ENCODE data around the gene RC3H2.
"Not testable (repeated sequence)": the region's sequence is repeated elsewhere in the genome, so short reads cannot be mapped to it uniquely, and the experiment has no call there.

RC3H2 gene

DNA sequence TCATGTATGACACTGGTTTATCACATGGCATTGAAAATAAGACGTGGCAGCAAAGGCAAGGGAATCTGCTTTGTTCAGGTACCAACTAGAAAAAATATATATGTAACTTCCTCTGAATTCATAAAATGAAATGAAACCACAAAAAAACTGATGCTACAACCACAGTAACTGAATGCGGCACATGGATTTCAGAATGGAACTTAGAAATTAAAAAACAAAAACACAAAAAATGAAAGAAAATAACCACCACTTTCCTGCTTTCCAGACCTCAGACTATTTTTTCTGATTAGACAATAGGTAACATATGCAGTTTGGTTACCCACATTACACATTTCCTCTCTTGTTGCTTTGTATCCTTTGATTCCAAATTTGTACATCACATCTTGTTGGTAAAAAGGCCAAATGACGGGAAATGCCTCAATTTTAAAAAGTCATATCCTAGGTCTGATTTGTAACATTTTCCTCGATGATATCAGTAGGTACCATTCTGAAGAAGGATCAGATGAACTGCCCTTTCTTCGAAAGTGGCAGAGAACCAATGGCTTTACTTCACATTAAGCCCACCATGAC, 58.7 kb downstream of the RC3H2 start:
- DNase-seq (ENCODE audit: low spot score) = no peak

DNA sequence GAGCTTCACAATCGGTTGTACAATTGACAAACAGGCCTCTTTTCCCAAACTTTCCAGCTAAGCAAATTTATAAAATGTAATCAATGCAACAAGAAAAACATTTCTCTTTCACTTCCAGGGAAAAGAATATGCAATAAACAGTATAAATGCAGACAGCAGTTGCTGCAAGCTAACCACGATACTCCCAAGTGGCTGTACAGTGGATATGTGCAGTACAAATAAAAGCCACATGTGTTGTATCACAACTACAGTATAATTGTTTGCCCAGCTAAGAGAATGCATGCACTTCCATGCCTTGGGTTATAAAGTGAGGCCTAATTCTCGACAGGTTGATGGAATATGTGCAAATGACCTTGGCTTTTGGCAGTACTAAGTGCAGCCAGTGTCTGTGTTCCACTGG, 60.0 kb downstream of the RC3H2 start:
- DNase-seq (ENCODE audit: low spot score) = no peak

DNA sequence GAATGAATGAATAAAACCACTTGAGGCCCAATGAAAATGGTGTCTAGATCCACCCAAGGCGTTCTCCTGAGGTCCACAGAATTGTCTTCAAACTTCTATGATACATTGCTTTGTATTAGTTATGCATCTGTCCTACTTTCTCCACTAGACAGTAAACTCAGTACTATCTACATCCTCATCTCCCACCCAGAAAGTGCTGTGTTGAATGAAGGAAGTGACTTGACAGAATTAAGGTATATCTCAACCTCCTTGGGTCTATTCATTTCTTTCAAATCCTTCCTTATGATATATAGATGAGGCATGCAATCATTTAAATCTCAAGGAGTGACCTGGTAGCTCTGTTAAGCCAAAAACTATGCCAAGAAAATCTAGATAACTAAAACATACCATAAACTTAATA, 61.0 kb downstream of the RC3H2 start:
- DNase-seq (ENCODE audit: low spot score) = no peak

DNA sequence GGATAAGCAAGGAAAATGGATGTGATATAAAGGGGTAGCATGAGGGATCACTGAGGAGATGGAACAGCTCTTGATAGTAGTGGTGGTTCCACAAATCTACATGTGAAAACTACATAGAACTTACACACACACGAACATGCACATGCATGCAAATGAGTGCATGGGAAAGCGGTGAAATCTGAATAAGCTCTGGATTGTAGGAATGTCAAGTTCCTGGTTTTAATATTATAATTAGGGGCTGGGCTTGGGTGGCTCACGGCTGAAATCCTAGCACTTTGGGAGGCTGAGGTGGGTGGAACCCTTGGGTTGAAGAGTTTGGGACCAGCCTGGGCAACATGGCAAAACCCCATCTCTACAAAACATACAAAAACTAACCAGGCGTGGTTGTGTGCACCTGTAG, 63.7 kb downstream of the RC3H2 start:
- no peak for DNase-seq (ENCODE audit: low spot score)

GRCh38 chr9:122838441-122838840, 66.7 kb downstream of the RC3H2 start:
- DNase-seq (ENCODE audit: low spot score) = not testable (repeated sequence)

DNA sequence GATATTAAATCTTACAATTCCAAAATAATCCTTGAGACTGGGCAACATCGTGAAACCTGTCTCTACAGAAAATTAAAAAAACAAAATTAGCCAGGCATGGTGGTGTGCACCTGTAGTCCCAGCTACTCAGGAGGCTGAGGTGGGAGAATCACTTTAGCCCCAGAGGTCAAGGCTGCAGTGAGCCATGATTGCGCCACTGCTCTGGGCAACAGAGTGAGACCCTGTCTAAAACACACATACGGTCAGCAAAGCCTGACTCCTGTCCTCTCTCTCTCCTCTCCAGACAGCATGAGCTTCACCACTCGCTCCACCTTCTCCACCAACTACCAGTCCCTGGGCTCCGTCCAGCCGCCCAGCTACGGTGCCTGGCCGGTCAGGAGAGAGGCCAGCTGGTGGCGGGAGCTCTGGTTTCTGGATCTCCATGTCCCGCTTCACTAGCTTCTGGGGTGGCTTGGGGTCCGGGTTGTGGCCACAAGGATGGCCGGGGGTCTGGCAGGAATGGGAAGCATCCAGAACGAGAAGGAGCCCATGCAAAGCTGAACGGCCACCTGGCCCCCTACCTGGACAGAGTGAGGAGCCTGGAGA, 67.8 kb downstream of the RC3H2 start:
- DNase-seq (ENCODE audit: low spot score) = no peak

GRCh38 chr9:122835313-122835731, 69.8 kb downstream of the RC3H2 start:
- DNase-seq (ENCODE audit: low spot score) = peak; percentile 32

- DNase-seq (ENCODE audit: low spot score) = no peak
These were observed 73.0 kb downstream of the RC3H2 start for GRCh38 chr9:122832194-122832593.

- DNase-seq (ENCODE audit: low spot score) = not testable (repeated sequence)
These were observed 76.2 kb downstream of the RC3H2 start for GRCh38 chr9:122828965-122829284.

- DNase-seq (ENCODE audit: low spot score) = no peak
These were observed 77.4 kb downstream of the RC3H2 start for GRCh38 chr9:122827761-122828093.

DNA sequence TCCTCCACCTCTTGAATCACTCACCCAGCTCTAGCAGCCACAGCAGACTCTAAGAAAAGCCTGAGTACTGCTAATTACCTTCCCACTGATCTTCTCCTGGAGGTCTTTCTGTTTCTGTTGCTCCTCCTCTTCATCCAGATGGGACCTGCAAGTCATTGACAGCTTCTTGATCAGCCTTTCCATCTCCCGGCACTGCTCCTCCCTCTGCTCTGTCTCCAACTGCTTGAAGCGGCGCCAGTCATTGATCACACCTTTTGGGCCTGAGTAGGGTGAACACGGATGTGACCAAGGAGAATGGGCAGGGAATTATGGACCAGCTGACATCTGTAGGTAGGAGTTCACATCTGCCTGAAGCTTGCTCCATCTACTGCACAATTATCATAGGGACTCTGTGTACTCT, 82.2 kb downstream of the RC3H2 start:
- DNase-seq (ENCODE audit: low spot score) = no peak

DNA sequence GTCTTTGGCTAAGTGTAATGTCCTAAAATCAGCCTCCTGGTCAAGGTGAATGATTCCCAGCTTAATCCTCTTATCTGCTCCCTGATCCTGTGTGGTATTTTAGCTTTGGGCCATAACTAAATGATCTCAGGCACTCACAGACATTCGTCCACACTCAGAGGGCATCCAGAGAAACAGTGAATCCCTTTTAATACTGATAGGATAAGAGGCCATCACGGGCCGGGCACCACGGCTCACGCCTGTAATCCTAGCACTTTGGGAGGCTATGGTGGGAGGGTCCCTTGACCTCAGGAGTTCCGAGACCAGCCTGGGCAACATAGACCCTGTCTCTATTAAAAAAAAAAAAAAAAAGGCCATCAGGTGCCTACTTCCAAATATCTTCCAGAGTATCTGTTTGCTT, 83.1 kb downstream of the RC3H2 start:
- no peak for DNase-seq (ENCODE audit: low spot score)

DNA sequence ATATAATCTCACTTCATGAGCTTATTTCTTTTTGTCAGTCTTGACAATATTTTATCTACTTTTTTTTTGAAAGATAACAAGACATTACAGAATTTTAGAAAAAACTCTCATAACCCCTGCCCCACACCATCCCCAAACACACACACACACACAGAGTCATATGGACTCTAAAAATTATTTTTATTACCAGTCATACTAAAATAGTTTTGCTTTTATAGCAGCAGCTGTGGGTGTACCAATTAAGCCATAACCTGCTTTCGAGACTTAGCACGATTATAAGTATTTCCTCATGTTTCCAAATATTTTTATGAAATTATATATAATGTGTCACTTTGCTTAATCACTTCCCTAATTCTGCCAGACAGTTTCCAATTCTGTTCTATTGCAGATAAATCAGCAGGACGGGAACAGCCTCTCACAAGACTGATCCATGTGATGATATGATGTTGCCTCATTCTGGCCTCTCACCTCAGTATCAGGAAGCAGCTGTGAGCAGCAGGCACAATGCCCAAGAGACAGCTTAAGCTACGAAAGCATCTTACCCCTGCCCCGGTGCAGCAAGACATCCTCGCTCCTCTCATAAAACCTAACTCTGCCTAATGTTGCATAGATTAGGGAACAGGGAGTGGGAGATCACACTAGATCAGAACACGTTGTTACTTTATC, 83.7 kb downstream of the RC3H2 start:
- no peak for DNase-seq (ENCODE audit: low spot score)

DNA sequence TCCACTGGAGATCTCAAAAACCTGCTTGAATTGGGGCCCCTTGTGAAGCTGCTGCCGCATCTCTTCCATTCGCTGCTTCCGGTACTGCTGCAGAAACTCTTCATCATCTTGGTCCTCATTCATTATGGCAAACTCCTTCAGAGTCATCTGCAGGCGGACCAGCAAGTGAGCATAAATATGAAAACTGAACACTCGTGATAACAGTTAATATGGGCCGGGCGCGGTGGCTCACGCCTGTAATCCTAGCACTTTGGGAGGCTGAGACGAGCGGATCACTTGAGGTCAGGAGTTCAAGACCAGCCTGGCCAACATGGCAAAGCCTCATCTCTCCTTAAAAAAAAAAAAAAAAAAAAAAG, 84.7 kb downstream of the RC3H2 start:
- no peak for DNase-seq (ENCODE audit: low spot score)

- no peak for DNase-seq (ENCODE audit: low spot score)
These were observed 85.2 kb downstream of the RC3H2 start for GRCh38 chr9:122819791-122820489.

GRCh38 chr9:122819326-122819725, 85.8 kb downstream of the RC3H2 start:
- DNase-seq (ENCODE audit: low spot score) = no peak

GRCh38 chr9:122816163-122816867, 88.8 kb downstream of the RC3H2 start:
- DNase-seq (ENCODE audit: low spot score) = peak; percentile 55

DNA sequence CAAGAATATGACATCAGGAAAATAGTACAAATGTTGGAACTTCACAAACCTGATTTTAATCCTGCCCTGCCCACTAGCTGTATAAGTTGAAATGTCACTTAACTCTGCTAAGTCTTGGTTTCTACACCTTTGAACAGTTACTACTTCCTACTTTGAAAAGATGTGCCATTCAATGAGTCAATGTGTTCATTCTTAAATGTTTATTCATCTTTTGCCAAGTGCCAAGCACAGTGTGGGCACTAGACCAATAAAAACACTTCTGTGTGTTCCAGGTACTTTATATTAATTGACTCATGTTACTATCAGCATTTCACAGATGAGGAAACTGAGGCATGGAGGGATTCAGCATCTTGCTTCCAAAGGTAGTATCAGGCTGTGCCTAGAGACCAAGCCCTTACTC, 89.6 kb downstream of the RC3H2 start:
- no peak for DNase-seq (ENCODE audit: low spot score)

DNA sequence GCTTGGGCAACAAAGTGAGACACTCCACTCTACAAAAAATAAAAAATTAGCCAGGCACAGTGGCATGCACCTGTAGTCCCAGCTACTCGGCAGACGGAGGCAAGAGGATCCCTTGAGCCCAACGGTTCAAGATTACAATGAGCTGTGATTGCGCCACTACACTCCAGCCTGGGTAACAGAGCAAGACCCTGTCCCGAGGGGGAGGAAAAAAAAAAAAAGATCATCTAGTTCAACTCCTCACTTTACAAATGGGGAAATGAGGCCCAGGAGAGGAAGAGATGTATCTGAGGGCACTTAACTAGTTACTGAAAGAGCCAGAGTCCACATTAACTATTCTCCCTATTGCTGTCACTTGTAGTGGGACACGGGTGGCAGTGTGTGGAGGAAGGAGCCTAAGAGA, 90.6 kb downstream of the RC3H2 start:
- no peak for DNase-seq (ENCODE audit: low spot score)

DNA sequence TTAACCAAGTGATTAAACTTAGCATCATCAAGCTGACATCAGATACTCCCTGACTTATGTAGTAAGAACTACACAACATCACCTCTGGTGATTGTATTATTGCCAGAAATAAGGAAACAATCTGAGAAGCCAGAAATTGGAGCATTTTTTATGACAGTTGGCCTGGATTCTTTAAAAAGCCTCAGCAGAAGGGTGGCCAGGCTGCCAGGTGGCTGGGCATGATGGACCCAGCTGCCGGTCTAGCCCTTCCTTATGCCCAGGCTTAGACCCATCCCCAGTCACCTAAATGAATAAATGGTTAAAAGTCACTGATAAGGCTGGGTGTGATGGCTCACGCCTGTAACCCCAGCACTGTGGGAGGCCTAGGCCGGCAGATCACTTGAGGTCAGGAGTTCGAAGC, 92.4 kb downstream of the RC3H2 start:
- no peak for DNase-seq (ENCODE audit: low spot score)

DNA sequence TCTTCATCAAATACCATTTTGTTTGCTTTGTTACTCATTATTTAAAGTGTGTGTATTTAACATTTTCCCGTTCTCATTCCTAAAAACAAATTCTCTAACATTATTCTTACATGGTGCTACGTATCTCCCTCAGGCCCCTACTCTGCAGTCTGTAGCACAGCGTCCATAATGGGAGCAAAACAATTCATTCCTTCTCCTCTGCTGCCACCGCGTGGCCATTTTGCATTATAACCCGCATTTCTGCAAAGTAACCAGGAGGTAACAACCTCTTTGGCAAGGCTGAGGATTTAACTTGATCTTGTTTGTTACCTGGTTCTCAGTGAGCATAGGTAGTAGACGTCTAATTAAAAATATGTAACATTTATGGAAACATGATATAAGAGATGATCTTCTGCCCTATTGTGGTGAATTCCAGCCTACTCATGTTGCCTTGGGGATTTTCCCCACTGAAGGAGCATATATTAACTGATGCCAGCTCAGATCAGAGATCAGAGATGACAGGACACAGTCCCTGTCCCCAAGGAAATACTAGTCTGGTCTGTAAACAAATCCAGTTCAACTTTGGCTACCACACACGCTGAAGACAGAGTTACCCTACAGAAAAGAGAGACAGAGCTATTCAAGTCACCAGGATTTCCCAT, 94.7 kb downstream of the RC3H2 start:
- DNase-seq (ENCODE audit: low spot score) = peak; percentile 71

DNA sequence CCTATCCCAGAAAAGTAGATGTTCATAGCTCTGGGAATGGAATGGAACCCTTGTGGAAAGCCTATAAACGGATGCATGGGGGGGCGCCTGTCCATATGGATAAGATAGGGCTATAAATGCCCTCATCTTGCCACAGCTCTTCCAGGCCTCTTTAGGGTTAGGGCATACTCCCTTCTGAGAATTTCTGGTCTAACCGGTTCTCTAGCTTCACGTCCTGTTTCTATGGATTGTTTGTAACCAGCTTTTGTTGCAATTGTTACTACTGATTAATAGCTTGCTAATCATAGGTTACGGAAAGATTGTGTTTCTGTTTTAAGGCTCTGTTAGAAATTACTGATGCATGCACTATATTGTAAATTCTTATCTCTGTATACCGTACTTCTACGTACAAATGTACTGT, 95.9 kb downstream of the RC3H2 start:
- not testable (repeated sequence) for DNase-seq (ENCODE audit: low spot score)

Data from CD4-positive, alpha-beta T cell treated with Interleukin-6 at 100 ng/mL for 8 hours (primary cell).